Ectodermal cell (in vitro differentiated cells): ENCODE measurements around the gene DNASE2.
A peak's percentile ranks its signal among the peaks of the same experiment; 100 is the strongest.
"Not testable (repeated sequence)": the region's sequence is repeated elsewhere in the genome, so short reads cannot be mapped to it uniquely, and the experiment has no call there.

Source experiments
- H3K27ac ChIP-seq: 2 replicates; pipeline ENCODE4 v1.7.0; 2013; ENCODE audit warnings: mild to moderate bottlenecking, low read depth, low read length; ENCODE audit not compliant: insufficient read depth, poor library complexity, severe bottlenecking
- H3K27me3 ChIP-seq: 2 replicates; pipeline ENCODE4 v1.7.0; 2013; ENCODE audit warnings: mild to moderate bottlenecking, low read length; ENCODE audit not compliant: insufficient read depth, control insufficient read depth, poor library complexity, severe bottlenecking
- H3K36me3 ChIP-seq: one replicate; pipeline ENCODE4 v1.7.0; 2013; ENCODE audit warnings: low read length; ENCODE audit not compliant: control insufficient read depth, insufficient read depth
- H3K4me1 ChIP-seq: one replicate; pipeline ENCODE4 v1.7.0; 2013; ENCODE audit warnings: low read length; ENCODE audit not compliant: control insufficient read depth, insufficient read depth
- H3K4me3 ChIP-seq: 2 replicates; pipeline ENCODE4 v1.7.0; 2013; ENCODE audit warnings: low read depth, low read length, control low read depth; ENCODE audit not compliant: insufficient read depth
- H3K9me3 ChIP-seq: 2 replicates; pipeline ENCODE4 v1.7.0; 2013; ENCODE audit warnings: mild to moderate bottlenecking, low read length, moderate library complexity; ENCODE audit not compliant: control insufficient read depth
- WGBS, 2 experiments: methylation state at CpG; one replicate each; pipeline ENCODE4 v1.1.7; 2013; ENCODE audit warnings: missing lambda C conversion rate in 2 of 2; 5-methylcytosine and 5-hydroxymethylcytosine counted together

Gene DNASE2

DNA sequence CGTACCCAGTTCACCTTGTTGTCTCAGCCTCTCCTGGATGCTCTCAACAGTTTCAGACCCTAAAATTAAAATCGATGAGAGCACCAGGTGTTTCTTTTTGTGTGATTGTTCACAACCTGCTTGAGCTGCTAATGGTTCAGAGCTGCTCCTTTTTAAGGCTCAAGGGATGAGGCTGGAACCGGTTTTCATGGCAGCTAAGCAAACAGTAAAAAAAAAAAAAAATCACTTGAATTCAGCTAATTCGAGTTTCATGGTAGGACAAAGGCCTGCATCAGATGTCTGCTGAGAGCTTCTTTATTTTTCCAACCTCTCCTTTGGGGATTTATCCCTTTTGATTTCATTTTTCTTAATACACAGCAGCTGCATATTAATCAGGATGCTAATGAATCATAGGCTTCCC lies 31.3 kb upstream of the DNASE2 start:
- 72 to 76% methylated on average over 4 of the region's 4 CpGs for WGBS, 2 experiments
- Histone ChIP-seq H3K4me1 (peaks cover 18% of the 10 kb centered on the region), H3K9me3 (no peaks in the 10 kb centered on the region), H3K4me3 (no peak overlapping the region), H3K27ac (peak overlapping the region; percentile 30), H3K36me3 (no peaks in the 10 kb centered on the region), H3K27me3 (no peaks in the 10 kb centered on the region)

DNA sequence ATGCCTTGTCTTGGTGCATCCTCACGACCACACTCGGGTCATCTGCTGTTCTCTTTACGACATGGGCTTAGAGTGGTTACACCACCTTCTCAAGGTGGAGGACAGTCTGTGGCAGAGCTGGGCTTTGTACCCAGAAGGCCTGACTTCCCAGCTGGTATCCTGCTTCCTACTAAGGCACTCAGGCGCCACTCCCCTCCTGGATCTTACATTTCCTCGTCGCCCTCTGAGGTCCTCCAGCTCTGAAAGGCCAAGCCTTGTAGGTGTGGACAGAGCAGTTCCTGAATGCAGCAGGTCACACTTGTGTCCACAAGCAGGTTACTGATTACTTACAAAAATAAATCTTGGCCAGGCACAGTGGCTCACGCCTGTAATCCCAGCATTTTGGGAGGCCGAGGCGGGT lies 25.9 kb upstream of the DNASE2 start:
- Histone ChIP-seq H3K27ac (no peak overlapping the region), H3K4me1 (peaks cover 4% of the 10 kb centered on the region), H3K36me3 (no peaks in the 10 kb centered on the region), H3K4me3 (no peak overlapping the region), H3K9me3 (no peaks in the 10 kb centered on the region), H3K27me3 (no peaks in the 10 kb centered on the region)
- 89 to 95% methylated on average over 9 of the region's 9 CpGs for WGBS, 2 experiments

DNA sequence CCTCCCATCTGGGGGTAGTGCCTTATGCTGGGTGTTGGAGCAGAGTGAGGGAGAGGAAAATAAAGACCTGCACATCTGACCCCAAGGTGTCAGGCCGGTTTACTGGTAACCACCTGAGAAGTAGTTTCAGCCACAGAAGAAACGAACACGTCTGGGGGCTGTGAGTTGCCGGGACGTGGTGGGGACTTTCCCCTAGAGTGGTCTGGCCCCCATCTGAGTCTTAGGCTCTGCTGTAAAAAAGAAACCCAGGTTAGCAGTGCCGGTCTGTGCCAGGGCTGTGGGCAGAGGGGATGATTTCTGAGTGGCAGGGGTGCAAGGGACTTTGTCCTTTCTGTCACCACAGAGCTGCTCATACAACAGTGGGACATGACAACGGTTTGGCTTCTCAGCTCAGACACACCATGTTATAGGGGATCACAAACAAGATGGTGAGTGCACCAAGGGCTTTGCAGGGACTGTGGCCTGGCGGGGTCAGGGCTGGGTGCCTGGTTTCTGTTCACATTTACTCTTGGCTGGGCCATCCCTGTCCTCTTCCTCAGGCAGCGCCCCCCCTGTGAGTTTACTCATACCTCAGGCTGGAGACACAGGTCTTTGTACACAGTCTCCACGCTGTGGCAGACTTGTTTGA lies 18.8 kb upstream of the DNASE2 start:
- Histone ChIP-seq H3K9me3 (no peaks in the 10 kb centered on the region), H3K4me1 (no peaks in the 10 kb centered on the region), H3K27me3 (no peaks in the 10 kb centered on the region), H3K27ac (no peak overlapping the region), H3K4me3 (no peak overlapping the region), H3K36me3 (peaks cover 6% of the 10 kb centered on the region)
- 93 to 95% methylated on average over 10 of the region's 10 CpGs for WGBS, 2 experiments

DNA sequence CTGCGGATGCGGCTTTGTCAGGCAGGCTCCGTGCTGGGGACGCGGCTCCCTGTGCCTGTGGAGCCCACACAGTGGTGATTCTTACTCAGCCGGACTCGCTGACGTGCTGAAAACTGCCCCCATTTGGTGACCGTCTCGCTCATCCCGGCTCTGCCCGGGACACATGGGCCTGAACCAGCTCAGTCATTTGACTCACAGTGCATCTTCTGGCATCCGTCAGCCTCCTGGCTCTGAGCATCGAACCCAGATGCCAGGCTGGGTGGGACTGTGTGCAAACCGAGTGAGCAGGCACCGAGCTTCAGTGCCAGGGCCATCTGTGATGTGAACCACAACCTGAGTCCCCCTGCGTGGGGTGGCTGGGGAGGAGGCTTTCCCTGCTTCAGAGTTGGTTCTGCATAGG lies 15.2 kb upstream of the DNASE2 start:
- no peak overlapping the region for H3K4me3 ChIP-seq
- H3K9me3 ChIP-seq: no peaks in the 10 kb centered on the region
- no peak overlapping the region for H3K27ac ChIP-seq
- H3K4me1 ChIP-seq: peaks cover 6% of the 10 kb centered on the region
- 94 to 96% methylated on average over 17 of the region's 17 CpGs for WGBS, 2 experiments
- H3K36me3 ChIP-seq: peaks cover 6% of the 10 kb centered on the region
- no peaks in the 10 kb centered on the region for H3K27me3 ChIP-seq

DNA sequence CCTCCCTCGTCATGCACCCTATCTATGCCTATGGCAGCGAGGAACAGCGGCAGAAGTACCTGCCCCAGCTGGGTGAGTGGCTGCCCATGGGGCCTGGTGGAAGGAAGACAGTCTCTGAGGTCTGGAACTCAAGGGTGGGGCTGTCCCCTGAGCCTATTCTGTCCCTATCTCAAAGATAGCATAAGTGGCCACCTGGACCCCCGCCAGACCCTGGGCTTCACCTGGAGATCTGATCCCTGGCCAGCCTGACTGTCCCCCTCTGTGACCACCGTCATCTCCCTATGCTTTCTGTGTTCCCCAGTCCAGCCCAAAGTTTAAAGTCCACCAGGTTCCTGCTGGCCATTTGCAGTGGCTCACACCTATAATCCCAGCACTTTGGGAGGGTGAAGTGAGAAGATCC lies 12.3 kb upstream of the DNASE2 start:
- no peak overlapping the region for H3K4me3 ChIP-seq
- WGBS, 2 experiments: 94 to 97% methylated on average over 5 of the region's 5 CpGs
- H3K4me1 ChIP-seq: peaks cover 6% of the 10 kb centered on the region
- no peak overlapping the region for H3K27ac ChIP-seq
- H3K27me3 ChIP-seq: peaks cover 3% of the 10 kb centered on the region
- no peaks in the 10 kb centered on the region for H3K9me3 ChIP-seq
- H3K36me3 ChIP-seq: peaks cover 6% of the 10 kb centered on the region

DNA sequence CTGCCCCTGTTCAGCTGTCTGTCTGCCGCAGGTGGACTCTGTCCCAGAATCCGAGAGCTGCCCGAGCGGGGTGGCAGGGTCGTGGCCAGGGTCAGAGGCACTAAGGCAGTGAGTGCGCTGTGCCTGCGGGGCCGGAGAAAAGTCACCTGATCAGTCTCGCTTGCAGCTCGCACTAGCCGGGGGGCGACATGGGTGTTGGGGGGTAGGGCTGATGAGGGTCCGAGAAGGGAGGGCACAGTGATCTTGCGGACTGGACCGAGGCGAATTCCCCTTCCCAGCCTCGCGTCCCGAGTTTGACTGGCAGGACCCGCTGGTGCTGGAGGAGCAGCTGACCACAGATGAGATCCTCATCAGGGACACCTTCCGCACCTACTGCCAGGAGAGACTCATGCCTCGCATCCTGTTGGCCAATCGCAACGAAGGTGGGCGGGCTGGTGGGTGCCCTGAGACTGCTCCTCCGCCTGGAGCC lies 10.3 kb upstream of the DNASE2 start:
- WGBS, 2 experiments: 10 to 11% methylated on average over 26 of the region's 26 CpGs
- Histone ChIP-seq H3K4me3 (peak overlapping the region; percentile 65), H3K9me3 (no peaks in the 10 kb centered on the region), H3K27ac (no peak overlapping the region), H3K27me3 (peaks cover 23% of the 10 kb centered on the region), H3K36me3 (no peaks in the 10 kb centered on the region), H3K4me1 (peaks cover 6% of the 10 kb centered on the region)

DNA sequence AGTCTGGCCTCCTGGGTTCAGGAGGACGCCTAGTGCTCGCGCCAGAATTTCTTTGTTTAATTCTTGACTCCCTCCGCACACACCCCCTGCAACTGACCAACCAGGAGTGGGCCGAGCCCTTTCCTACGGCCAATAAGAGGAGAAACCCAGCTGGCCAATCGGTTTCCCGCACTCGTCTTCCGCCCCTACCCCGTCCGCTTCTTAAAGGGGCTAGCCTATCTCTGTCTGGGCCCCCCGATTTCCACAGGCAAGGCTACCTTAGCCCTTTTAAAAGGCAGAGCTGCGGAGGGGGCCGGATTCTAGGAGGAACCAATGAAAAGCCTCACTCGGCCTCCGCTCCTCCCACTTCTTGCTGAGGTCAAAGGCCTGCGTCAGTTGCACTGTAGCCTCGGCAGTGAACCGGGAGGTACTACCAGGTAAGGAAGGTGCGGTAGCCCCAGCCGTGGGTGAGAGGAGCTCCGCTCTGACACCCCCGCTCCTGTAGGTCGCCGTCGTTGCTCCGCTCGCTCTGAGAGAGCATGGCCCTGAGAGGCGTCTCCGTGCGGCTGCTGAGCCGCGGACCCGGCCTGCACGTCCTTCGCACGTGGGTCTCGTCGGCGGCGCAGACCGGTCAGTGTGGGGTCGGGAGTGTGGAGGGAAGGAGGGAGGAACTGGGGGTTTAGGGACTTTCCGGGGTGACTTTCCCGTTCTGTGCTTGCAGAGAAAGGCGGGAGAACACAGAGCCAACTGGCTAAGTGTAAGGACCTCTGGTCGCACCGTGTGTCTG lies 9.7 kb upstream of the DNASE2 start, which contains the start of gene GCDH:
GCDH (plus strand) TSS at position 374 of the 766 bp plus-strand sequence; CDS start at position 519, 145 bp downstream.
- peaks cover 29% of the 10 kb centered on the region for H3K27me3 ChIP-seq
- H3K27ac ChIP-seq: peak within 1 kb of the TSS; percentile 87
- H3K9me3 ChIP-seq: no peaks in the 10 kb centered on the region
- 1% methylated on average over 49 of the region's 49 CpGs for WGBS, 2 experiments
- peaks cover 6% of the 10 kb centered on the region for H3K4me1 ChIP-seq
- no peaks in the 10 kb centered on the region for H3K36me3 ChIP-seq
- peak within 1 kb of the TSS; percentile 65 for H3K4me3 ChIP-seq

DNA sequence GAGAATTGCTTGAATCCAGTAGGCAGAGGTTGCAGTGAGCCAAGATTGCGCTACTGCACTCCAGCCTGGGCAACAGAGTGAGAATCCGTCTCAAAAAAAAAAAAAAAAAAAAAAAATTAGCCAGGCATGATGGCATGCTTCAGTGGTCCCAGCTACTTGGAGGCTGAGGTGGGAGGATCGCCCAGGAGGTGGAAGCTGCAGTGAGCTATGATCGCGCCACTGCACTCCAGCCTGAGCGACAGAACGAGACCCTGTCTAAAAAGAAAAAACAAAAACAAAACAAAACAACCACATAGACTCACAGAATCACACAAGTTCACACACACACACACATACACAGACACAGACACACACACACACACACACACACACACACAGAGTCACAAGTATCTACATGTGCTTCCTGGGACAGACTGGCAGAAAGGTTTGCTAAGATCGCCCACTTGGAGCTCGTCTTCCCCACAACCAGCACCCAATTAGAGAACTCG lies 9.1 kb upstream of the DNASE2 start:
- peak overlapping the region; percentile 87 for H3K27ac ChIP-seq
- H3K36me3 ChIP-seq, H3K9me3 ChIP-seq, H3K4me1 ChIP-seq: not testable (repeated sequence)
- H3K4me3 ChIP-seq: peak overlapping the region; percentile 65
- H3K27me3 ChIP-seq: peaks cover 36% of the 10 kb centered on the region
- 46 to 47% methylated on average over 10 of the region's 10 CpGs for WGBS, 2 experiments

DNA sequence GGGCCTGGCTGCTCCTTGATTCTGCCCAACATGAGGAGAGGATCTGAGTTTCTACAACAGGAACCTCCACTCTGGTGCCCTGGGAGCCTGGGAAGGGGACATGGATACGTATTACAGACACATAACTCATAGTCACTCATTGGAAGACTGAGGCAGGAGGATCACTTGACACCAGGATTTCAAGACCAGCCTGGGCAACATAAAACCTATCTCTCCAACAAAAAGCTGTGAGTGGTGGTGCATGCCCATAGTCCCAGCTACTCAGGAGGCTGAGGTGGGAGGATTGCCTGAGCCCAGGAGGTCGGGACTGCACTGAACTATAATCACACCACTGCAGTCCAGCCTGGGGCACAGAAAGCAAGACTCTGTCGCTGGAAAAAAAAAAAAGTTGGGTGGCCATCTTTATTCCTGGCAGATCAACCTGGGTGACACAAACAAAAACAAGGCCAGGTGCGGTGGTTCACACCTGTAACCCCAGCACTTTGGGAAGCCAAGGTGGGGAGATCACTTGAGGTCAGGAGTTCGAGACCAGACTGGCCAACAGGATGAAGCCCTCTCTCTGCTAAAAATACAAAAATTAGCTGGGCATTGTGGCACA lies 6.9 kb upstream of the DNASE2 start:
- Histone ChIP-seq H3K36me3 (no peaks in the 10 kb centered on the region), H3K4me1 (peaks cover 11% of the 10 kb centered on the region), H3K27ac (no peak overlapping the region), H3K9me3 (no peaks in the 10 kb centered on the region), H3K27me3 (peaks cover 58% of the 10 kb centered on the region), H3K4me3 (no peak overlapping the region)
- WGBS, 2 experiments: 70 to 74% methylated on average over 5 of the region's 5 CpGs
